Ammon's horn (tissue), 1 donor: ENCODE measurements around the gene AKAP13.

Experiments
- DNase-seq: peaks from one replicate; pipeline ENCODE4 v3.0.0-alpha.2; 2016; ENCODE audit warnings: low spot score

AKAP13 gene

GRCh38 chr15:85540085-85540797 lies 159.8 kb downstream of the AKAP13 start:
- no peak for DNase-seq

DNA sequence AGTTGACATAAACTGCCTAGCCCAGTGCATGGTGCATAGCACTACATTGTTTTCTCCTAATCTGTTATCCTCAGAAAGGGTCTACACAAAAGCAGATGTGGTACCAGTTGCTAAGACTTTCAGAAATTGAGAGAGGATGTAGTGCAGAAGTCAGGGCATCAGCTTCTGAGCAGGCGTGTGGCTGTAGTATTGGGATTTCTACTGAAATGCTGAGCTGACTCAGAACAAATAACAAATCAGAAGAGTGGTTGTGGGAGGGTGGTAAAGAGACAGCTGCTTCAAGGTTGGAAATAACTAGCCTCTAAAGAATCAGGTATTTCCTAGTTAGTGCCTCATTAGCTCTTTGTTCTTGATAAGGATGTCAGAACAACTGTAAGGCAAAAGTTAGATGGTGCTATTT lies 161.3 kb downstream of the AKAP13 start:
- DNase-seq: no peak

DNA sequence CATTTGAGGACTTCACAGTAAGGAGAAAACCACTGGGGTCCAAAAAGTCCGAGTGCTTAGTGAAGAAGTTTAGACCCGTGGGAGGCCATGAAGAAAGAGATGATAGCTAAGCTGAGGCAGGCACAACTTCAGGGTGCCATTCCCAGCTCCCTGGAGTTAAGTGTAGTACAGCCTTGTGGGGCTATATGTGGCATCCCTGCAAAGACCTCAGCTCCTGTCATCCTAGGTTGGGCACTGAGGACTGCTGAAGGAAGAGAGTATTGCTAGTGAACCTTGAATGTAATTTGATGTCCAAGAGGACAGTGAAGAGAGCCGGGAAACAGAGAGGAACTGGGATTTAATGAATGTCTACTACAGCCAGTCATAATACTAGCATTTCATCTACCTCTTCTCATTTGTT lies 162.1 kb downstream of the AKAP13 start:
- no peak for DNase-seq

DNA sequence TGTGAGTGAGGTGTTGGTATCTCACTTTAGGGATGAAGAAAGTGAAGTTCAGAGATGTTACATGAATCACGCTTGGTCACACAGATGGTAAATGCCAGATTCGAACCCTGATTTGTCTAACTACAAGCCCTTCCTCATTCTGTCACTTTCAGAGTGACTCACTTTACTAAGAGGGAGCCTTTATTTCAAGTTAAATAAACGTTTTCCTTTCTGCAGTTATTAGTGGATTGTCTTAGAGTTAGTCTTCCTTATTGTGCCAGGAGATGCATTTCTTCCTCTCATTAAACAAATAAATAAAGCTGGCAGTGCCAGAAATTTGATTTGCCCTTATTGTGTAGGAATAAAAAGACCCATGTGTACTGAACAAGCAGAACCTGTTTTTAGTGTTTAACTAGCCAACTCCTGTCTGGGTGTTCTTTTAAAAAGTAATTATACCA lies 162.5 kb downstream of the AKAP13 start:
- no peak for DNase-seq

DNA sequence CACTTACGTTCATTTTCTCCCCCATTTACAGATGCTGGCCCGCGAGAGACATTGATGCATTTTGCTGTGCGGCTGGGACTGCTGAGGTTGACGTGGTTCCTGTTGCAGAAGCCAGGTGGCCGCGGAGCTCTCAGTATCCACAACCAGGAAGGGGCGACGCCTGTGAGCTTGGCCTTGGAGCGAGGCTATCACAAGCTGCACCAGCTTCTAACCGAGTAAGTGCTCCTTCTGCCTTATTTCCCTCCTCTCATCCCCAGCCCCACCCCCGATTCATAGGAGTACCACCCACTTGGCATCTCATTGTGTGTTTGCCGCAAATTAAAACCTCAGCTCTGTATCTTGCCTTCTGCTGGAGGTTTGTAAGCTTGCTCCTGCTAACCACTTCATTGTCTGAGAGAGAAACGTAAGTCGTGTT lies 163.3 kb downstream of the AKAP13 start:
- peak; percentile 45 for DNase-seq

DNA sequence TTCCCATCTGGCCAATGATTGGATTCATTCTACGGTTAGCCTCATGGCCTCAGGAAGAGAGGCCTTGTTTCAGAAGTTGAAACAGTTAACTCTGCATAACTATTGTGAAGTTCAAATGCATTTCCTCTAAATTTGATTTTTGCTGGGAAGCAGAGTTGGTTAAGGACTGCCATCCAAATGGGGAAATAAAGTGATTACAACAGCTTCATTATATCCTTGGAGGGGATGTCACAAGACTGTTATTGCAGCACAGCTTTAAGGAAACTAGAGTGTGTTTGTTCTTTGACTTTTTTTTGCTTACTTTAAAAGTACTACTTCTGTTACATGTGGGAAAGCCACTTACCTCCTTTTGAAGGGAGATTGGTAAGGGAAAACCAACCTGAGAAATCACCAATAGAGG lies 164.8 kb downstream of the AKAP13 start:
- peak; percentile 56 for DNase-seq

- DNase-seq: peak; percentile 48
These were observed 165.3 kb downstream of the AKAP13 start for GRCh38 chr15:85545752-85546151.

DNA sequence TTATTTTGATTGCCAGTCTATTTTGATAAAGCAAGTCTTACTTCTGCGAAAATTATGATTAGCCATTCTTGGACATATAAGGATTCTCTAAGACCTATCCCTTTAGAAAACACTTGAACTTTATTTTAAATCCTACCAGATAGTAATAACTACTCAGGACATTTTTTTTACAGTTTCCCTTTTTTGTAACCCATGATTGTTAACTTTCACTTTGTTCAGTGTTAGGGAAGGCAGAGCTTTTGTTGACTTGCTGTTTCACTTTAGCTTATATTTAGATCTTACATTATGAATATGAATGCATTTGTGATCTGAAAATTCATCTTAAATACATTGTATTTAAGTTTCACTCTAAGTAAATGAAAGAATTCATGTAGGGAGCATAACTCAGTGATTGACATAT lies 167.0 kb downstream of the AKAP13 start:
- no peak for DNase-seq

DNA sequence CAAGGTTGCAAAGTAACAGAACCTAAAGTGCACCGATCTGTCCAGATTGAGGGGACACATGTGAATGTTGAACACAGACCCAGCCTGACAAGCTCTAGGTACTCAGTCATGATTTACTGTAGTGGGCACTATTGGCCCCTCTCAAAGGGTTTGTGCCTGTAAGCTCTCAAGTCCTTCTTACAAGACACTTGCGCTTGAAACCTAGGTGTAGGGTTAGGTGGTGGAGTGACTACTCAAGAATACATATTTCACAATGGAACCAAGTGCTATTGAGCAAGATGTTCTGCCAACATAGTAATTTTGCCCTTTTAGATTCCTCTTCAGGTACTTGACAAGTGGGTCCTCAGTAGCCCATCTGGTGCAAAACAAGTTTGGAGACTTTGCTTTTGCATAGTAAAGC lies 169.9 kb downstream of the AKAP13 start:
- no peak for DNase-seq

- DNase-seq: no peak
These were observed 170.9 kb downstream of the AKAP13 start for GRCh38 chr15:85551221-85551832.

DNA sequence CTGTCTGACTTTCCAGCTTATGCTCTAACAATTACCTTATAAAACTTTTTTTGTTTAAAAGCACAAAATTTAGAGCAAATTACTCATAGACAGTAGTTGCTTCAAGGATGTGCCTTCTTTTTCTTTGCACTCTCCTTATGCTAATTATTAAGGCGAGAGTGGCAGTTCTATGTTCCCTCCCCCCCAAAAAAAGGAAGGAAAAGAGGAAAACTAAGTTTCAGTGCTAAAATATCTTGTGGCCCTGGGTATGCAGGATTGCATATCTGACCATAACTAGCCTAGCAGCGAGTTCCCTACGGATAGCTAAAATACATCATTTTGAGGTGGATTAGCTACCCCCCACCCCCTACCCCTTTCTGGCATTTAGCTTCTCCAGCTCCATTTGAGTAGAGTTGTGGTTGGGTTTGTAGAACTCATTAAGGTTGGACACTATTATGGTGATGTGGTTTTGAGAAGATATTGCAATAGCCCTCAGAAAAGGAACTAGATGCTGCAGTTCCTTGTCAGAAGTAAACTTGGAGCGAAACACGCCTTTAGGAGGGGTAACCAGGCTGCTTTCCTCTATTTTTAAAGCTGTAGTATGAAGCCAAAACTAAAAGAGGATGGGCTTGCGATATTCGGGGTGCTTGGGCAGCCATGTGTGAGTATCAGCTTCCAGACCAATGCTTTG lies 174.6 kb downstream of the AKAP13 start:
- peak; percentile 43 for DNase-seq

DNA sequence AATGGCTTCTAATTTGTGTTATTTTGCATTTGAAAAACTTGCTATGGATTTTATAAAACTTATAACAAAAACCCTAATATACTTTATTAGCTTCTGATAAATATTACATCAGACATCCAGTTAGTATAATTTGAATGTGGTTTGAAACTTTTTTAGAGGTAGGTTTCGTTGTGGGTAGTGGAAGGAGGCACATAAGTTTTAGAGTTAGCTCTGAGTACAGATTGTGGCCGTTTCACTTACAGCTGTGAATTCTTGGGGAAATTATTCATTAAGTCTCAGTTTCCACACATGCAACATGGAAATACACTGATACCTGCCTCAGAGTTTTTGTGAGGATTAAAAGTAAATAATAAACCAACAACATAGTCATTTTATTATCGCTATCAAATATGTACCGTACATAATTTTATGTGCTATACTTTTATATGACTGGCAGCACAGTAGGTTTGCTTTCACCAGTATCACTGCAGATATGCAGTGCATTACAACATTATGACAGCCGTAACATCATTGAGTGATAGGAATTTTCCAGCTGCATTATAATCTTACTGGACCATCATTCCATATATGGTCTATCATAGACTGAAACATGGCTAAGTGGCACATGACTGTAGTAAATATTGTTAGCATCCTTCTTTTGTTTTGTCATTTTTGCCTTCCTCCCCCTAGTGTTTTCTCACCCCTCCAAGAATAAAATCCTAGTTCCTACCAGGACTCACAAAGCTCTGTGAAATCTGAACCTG lies 175.6 kb downstream of the AKAP13 start:
- no peak for DNase-seq

DNA sequence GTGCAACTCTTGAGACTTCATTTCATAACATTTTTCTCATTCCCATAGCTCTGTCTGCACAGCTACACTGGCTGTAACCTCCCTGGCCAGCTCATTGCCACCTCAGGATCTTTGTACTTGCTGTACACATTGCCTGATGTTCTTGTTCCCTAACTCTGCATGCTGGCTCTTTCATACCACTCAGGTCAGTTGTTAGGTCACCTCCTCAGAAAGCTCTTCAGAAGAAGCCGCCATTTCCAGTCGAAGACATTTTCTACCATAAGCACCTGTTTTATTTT lies 176.2 kb downstream of the AKAP13 start:
- no peak for DNase-seq

DNA sequence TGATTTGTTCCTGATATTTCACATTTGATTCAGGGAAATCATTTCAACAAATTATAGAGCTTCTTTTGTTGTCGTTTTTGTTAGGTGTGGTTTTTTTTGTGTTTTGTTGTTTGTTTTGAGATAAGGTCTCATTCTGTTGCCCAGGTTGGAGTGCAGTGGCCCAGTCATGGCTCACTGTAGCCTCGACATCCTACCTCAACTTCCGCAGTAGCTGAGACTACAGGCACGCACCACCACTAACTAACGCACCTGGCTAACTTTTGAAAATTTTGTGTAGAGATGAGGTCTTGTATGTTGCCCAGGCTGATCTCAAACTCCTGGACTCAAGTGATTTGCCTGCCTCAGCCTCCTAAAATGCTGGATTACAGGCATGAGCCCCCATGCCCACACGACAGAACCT lies 177.0 kb downstream of the AKAP13 start:
- DNase-seq: no peak

DNA sequence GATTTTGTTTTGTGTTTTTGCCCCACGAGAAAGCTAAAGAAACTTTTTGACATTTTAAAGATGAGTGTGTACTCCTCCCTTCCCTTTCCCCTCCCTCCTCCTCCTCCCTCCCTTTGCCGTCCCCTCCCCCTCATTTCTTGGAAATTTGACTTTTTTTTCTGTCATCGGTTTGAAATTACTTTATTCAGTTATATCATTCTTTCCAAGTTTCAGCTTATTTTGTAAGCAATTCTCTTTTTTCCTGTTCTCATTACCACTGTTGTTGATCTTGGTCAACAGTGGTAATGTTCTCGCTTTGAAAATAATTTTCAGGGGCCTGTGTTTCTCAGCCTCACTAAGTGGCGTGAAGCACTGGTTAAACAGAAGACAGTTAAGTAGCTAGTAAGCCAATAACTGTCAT lies 178.4 kb downstream of the AKAP13 start:
- DNase-seq: no peak

DNA sequence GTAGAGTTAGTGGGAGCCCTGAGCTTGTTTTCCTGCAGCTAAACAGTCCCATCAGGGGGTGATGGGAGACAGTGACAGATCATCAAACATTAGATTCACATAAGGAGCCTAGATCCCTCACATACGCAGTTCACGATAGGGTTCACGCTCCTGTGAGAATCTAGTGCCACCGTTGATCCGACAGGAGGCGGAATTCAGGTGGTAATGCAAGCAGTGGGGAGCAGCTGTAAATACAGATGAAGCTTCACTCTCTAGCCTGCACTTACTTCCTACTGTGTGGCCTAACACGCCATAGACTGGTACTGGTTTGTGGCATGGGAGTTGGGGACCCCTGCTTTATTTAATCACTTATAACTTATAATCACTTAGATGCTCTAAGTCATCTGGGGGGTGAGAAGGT lies 179.1 kb downstream of the AKAP13 start:
- no peak for DNase-seq

DNA sequence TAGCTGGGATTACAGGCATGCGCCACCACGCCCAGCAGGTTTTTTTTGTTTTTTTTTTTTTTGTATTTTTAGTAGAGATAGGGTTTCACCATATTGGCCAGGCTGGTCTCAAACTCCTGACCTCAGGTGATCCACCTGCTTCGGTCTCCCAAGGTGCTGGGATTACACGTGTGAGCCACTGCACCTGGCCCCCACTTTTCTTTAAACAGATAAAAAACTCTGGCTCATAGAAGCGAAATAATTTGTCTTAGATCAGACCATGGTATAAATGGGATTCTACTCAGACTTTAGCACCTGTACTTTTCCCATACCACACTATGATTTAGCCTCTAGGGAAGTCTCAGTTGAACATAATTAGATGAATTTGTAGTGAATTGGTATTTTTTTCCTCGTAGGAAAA lies 182.4 kb downstream of the AKAP13 start:
- DNase-seq: no peak

DNA sequence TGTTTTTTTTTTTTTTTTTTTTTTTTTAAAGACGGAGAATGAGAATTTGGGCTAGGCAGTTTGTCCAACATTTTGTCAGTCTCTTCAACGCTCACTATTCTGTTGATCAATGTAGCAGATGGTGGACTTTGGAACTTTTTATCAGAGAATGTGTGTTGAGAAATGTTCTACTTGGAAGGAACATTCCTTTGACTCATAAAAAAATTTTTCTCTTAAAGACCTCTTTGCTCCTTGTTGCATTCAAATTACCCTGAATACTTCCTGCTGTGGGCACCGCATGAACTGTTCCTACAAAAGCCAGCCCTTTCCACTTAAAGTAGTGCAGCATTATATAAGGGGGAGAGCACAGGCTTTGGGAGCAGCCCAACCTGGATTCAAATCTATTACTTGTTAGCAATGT lies 182.9 kb downstream of the AKAP13 start:
- no peak for DNase-seq

DNA sequence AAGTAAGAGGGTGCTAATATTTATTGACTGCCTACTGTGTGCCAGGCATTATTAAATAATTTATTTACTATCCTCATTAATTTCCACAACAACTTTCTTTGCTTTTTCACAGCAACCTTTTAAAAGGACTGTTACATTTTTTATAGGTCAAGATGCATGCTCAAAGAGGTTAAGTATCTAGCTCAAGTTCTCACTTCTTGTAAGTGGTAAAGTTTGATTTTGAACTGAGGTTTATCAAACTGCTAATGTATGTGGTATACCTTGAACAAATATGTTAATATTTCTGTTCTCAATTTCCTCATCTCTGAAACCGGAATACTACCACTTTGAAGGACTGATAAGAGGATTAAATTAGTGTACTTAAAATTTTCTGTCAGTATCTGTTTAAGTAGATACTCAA lies 183.3 kb downstream of the AKAP13 start:
- no peak for DNase-seq

GRCh38 chr15:85564686-85565085 lies 184.3 kb downstream of the AKAP13 start:
- DNase-seq: no peak

DNA sequence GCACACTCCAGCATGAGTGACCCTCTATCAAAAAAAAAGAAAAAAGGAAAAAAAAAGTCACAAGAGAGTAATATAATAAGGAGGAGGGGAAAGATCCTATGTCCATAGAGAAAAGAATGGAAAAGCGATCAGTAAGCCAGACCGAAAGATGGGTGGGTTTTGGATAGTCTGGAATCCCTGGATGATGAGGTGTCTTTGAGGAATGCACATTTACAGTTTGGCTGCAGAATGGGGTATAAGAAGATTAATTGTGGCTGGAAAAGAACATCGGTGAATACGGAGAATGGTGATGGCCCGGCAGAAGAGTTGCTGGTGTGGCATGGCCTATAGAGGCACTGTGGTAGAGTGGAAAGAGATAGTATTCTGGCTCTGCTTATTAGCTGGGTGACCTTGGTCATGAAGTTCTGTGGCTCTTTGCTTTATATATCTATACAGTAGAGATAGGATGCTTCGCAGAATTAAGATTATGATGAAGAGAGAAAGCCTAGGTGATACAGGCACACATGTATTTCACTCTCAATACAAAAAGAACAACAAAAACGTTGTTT lies 187.9 kb downstream of the AKAP13 start:
- DNase-seq: no peak

DNA sequence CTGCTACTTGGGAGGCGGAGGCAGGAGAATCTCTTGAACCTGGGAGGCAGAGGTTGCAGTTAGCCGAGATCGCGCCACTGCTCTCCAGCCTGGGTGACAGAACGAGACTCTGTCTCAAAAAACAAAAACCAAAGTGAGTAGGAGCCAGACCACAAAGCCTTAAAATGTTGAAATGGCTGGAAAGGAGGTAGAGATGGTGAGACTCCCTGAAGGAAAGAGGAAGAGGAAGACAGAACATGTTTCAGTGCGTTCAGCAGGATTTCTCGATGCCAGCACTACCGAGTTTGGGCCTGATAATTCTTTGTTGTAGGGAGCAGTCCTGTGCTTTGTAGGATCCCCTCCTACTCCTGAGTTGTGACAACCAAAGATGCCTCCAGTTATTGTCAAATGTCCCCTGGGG lies 189.9 kb downstream of the AKAP13 start:
- peak; percentile 44 for DNase-seq

DNA sequence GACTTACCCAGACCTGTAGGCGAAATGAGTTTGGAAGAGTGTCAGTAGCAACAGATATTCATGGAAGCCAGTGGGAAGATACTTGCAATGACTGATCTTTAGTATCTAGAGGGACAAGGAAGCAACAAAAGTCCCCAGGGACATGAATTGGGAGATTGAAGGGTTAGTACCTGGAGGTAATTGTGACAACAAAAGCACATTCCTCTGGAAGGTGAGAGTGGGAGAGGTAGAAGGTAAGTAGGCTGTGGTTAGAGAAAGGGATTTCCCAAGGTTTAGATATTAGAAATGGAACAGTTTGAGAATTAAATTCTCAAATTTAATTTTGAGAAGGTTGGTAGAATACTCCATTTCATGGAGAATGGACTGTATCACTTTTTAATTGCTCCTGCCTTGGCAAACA lies 191.4 kb downstream of the AKAP13 start:
- no peak for DNase-seq
